GM12865 (cell line): ENCODE measurements around the gene UTRN.

Source experiments
- DNase-seq: peaks from one replicate; pipeline ENCODE4 v3.0.0; 2010; ENCODE audit warnings: low read depth
- H3K4me3 ChIP-seq: 2 replicates; pipeline ENCODE4 v1.5.1; 2011; ENCODE audit warnings: mild to moderate bottlenecking, low read depth, low read length, control low read depth
- TF ChIP-seq, protein P1 (sequence below): IDR thresholded peaks from 2 replicates; pipeline ENCODE4 v1.5.1; 2011; ENCODE audit warnings: low read length, control low read depth, low read depth, inconsistent platforms; ENCODE audit not compliant: insufficient read depth; ENCODE audit errors: missing control alignments

UTRN gene

DNA sequence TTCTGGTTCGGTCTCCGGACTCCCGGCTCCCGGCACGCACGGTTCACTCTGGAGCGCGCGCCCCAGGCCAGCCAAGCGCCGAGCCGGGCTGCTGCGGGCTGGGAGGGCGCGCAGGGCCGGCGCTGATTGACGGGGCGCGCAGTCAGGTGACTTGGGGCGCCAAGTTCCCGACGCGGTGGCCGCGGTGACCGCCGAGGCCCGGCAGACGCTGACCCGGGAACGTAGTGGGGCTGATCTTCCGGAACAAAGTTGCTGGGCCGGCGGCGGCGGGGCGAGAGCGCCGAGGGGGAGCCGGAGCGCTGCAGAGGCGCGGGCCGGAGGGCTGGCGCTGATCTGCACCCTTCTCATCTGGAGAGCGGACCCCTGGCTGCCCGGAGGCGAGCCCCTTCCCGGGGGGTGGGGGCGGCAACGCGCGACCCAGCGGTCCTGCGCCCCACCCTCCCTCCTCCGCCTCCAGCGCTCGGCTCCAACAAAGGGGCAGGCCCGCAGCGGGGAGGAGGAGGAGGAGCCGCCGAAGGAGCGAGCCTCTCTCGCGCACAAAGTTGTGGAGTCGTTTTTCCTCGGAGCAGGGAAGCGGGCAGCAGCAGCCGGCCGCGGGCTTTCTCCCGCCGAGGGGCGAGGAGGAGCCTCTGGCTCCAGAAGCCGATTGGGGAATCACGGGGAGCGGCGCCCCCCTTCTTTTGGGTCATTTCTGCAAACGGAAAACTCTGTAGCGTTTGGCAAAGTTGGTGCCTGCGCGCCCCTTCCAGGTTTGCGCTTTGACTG lies at the start of gene UTRN:
Gene UTRN, plus strand, starts transcription at position 553 of the 765 bp plus-strand sequence. CDS start 6,494 bp downstream, outside the sequence.
- H3K4me3 ChIP-seq, result peak within 1 kb of the TSS; percentile 82

DNA sequence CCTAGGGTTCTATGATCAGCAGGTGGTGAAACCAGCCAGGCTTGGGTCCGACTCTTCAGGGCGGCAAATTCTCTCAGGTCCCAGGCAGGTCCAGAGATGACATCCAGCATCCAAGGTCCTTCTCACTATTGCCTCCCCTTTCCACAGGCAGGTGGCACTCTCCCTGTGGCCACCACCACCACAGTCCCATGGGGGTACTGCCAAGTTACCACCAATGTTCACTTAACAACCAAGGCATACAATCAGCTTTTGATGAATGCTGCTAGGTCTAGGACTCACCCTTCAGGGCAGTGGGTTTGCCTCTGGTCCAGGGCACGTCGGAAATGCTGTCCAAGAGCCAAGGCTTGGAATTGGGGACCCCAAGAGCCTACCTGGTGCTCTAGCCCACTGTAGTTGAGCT lies 40.4 kb upstream of the UTRN start:
- no peak overlapping the region for H3K4me3 ChIP-seq
- DNase-seq, result no peak
- TF ChIP-seq, protein P1, sequence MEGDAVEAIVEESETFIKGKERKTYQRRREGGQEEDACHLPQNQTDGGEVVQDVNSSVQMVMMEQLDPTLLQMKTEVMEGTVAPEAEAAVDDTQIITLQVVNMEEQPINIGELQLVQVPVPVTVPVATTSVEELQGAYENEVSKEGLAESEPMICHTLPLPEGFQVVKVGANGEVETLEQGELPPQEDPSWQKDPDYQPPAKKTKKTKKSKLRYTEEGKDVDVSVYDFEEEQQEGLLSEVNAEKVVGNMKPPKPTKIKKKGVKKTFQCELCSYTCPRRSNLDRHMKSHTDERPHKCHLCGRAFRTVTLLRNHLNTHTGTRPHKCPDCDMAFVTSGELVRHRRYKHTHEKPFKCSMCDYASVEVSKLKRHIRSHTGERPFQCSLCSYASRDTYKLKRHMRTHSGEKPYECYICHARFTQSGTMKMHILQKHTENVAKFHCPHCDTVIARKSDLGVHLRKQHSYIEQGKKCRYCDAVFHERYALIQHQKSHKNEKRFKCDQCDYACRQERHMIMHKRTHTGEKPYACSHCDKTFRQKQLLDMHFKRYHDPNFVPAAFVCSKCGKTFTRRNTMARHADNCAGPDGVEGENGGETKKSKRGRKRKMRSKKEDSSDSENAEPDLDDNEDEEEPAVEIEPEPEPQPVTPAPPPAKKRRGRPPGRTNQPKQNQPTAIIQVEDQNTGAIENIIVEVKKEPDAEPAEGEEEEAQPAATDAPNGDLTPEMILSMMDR, result no peak

More for the DNA sequence above, at the start of gene UTRN:
- peak; percentile 71 for DNase-seq
- TF ChIP-seq, protein P1, result no peak

DNA sequence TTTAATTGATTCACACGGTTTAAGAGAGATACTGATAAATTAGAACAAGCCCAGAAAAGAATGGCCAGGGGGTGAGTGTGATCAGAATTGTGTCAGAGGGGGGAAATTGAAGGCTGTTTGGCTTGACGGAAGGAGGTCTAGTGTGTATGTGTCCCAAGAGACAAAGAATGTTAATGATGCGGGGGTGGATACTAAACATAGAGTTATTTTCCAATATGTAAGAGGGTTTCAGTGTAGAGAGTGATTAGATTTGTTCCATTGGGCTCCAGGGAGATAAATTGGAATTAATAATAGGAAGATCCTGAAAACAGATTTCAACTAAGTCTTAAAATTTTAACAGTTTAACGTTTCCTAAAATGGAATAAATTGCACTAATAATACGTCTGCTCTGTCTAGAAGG lies 38.1 kb upstream of the UTRN start:
- no peak for DNase-seq
- H3K4me3 ChIP-seq, result no peak overlapping the region
- TF ChIP-seq, protein P1, result no peak

DNA sequence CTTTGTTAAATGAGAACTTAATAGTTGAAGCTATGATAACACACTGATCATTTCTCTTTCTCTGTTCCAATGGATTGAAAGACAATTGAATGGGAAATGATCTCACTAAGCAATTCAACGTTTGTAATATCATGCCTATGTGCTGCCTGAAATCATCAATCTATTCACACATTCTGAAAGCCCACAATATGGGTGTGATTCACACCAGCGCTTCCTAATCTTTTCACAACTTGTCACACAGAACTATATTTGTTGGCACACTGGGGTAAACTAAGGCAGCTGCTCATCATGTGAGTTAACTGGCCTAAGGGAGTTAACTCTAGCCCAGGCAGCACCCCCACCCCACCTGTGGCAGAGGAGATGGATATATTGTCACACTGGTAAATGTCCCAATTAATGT lies 37.1 kb upstream of the UTRN start:
- no peak overlapping the region for H3K4me3 ChIP-seq
- DNase-seq, result no peak
- TF ChIP-seq, protein P1, result no peak

DNA sequence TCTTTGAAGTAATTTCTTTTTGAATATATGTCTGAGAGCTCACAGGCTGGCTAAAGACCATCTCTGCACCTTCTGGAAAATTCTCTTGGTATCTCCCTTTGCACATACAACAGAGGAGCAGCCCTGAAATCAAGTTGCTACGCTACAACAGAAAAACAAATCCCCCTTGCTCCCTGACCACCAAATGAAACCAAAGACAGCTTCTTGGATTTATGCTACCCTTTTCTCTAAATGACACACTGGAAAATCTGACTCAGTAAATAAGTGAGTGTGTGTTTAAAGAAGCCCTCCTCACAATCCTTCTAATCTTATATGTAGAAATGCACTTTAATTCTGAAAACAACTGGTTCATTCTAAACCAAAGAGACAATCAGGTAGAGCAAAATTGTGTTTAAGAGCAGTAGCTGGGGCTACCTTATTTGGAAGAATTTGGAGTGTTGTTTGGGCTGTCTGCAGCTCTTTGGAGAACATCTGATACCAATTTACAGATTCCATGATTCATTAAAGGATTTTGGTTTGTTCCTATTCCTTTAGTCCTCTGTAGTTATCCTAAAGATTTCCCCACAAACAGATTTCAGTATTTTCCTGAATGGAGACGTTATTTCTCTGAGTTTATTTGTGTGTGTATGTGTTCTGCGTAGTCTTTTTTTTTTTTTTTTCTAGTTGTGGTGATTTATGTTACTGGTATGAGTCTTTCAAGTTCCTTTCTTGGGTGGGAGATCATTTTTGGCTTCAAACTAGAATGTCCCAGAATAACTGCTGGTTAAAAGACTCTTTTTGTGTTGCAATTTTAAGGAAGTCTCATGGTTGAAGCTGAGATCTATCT lies 36.4 kb upstream of the UTRN start:
- peak; percentile 37 for DNase-seq
- TF ChIP-seq, protein P1, result no peak

DNA sequence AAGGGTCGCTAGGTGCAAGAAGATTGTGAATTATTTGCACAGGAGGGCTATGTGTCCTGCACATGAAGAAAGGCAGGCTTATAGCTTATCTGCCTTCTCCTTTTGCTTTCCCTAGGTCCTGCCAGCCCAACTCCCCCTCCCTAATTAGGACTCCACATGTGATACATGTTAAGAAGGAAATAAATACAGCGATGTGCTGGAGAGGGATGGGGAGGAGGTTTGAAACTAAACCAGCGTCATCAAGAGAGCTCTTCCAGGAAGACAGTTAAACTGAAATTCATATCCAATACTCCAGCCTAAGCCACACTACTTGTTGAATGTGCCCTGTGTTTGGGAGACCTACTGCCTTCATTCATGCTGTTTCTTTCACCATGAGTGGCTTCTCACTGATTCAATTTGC lies 34.9 kb upstream of the UTRN start:
- H3K4me3 ChIP-seq, result no peak overlapping the region
- no peak for DNase-seq
- TF ChIP-seq, protein P1, result no peak

More for the DNA sequence above, 36.4 kb upstream of the UTRN start:
- no peak overlapping the region for H3K4me3 ChIP-seq
